A673 (cell line): ENCODE data around the gene ORC4. TPM values are rescaled to one million over a fixed set of nuclear protein-coding genes. Genes with fewer than 3 reads are reported as not detected.
A peak's percentile ranks its signal among the peaks of the same experiment; 100 is the strongest.

ENCODE experiments used
- BruUV-seq: library from RNA; stranded (reverse); fragments of 400-500 nt; replicated peaks from 2 replicates; lab custom pipeline; 2021; lab: Mats Ljungman, UMichigan
- CTCF ChIA-PET: fragments of 300-600 bp; sonication (Branson Sonifier 250); formaldehyde crosslinking; loops from one replicate; lab custom pipeline; 2022; ENCODE audit warnings: antibody characterized with exemption; lab: Charles Lee
- POLR2A ChIA-PET: fragments of 300-600 bp; sonication (Branson Sonifier 250); formaldehyde crosslinking; loops from one replicate; lab custom pipeline; 2022; ENCODE audit warnings: antibody characterized with exemption; ENCODE audit not compliant: low non-redundant PET; lab: Charles Lee
- DNase-seq: peaks from one replicate; pipeline ENCODE4 v3.0.0-alpha.2; 2015; ENCODE audit warnings: low spot score
- H3K27ac ChIP-seq: fragments of 200-600 bp; sonication (generic); 2 replicates; pipeline ENCODE4 v1.5.1; 2016; ENCODE audit warnings: mixed run types, low read depth, mild to moderate bottlenecking, mixed read lengths, antibody characterized with exemption, low read length; ENCODE audit not compliant: poor library complexity, severe bottlenecking
- H3K27me3 ChIP-seq: fragments of 200-600 bp; sonication (generic); replicated peaks from 2 replicates; pipeline ENCODE4 v1.6.1; 2017; ENCODE audit warnings: mixed run types, low read depth, mild to moderate bottlenecking, mixed read lengths, antibody characterized with exemption, low read length; ENCODE audit not compliant: insufficient read depth, poor library complexity
- H3K36me3 ChIP-seq: fragments of 200-600 bp; sonication (generic); 2 replicates; pipeline ENCODE4 v1.6.1; 2016; ENCODE audit warnings: mixed run types, mild to moderate bottlenecking, mixed read lengths, antibody characterized with exemption, low read length; ENCODE audit not compliant: insufficient read depth, poor library complexity, severe bottlenecking
- H3K4me1 ChIP-seq: fragments of 200-600 bp; sonication (generic); 2 replicates; pipeline ENCODE4 v1.6.1; 2017; ENCODE audit warnings: mixed run types, mild to moderate bottlenecking, mixed read lengths, antibody characterized with exemption, low read length; ENCODE audit not compliant: insufficient read depth, poor library complexity, severe bottlenecking
- H3K4me3 ChIP-seq: fragments of 200-600 bp; sonication (generic); 2 replicates; pipeline ENCODE4 v1.5.1; 2016; ENCODE audit warnings: low read depth, mixed run types, mild to moderate bottlenecking, mixed read lengths, low read length; ENCODE audit not compliant: poor library complexity, severe bottlenecking
- H3K9me3 ChIP-seq: fragments of 200-600 bp; sonication (generic); 2 replicates; pipeline ENCODE4 v1.6.1; 2016; ENCODE audit warnings: mixed run types, low read depth, mild to moderate bottlenecking, mixed read lengths, antibody characterized with exemption, low read length; ENCODE audit not compliant: poor library complexity, severe bottlenecking
- EZH2 ChIP-seq: fragments of 200-600 bp; sonication (generic); IDR thresholded peaks from 2 replicates; pipeline ENCODE4 v1.6.1; 2017; ENCODE audit warnings: borderline replicate concordance, low read depth, mild to moderate bottlenecking, mixed read lengths, antibody characterized with exemption, low read length; ENCODE audit not compliant: poor library complexity, severe bottlenecking
- intact Hi-C: fragments of 100-400 bp; cut with micrococcal nuclease; formaldehyde crosslinking; loops from one replicate; pipeline ENCODE4 v1.10.0; 2022; ENCODE audit not compliant: unreplicated experiment
- total RNA-seq: library from RNA; stranded (reverse); gene quantifications from 2 replicates; pipeline ENCODE4 v1.2.3, GENCODE V29; 2021
- TF ChIP-seq, protein P1 (sequence below): fragments of 300-800, 200-600 bp; sonication (generic); conservative IDR thresholded peaks from 2 replicates; pipeline ENCODE4 v1.5.1; 2017; ENCODE audit warnings: low read depth, mild to moderate bottlenecking, antibody characterized with exemption, low read length, moderate library complexity, mixed read lengths

ORC4 gene
- total RNA-seq, 1 experiment from 2014 or later = 63.5 TPM

DNA sequence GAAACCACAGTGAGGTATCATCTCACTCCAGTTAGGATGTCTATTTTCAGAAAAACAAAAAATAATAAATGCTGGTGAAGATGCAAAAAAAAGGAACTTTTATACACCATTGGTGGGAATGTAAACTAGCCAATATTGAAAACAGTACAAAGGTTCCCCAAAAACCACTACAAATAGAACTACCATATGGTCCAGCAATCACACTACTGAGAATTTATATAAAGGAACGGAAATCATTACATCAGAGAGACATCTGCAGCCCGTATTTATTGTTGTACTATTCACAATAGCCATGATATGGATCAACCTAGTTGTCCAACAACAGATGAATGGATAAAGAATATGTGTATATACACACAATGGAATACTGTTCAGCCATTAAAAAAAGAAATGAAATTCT, 52.0 kb downstream of the ORC4 start:
- CTCF ChIA-PET = no interaction called here
- intact Hi-C loops = no loop called here
- no TSS peak for BruUV-seq

DNA sequence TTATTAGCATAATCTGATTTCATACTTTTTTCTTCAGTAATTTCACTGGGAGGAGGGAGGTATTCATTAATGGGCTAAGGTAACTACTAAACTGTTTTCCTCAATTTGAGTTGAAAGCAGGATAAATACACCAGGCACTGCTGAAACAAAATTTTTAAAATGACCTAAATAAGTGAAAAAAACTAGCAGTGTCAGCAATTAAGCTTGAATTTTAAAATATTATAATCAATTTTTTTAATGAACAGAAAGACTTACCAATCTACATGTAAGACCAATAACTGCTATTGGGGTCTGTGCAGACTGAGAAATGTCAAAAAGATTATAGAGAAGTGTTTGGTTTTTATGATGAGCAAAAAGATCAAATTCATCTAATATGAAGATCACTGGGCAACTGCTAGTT, 68.4 kb downstream of the ORC4 start:
- H3K27ac ChIP-seq = no peak overlapping the region
- ChIA-PET POLR2A (no interaction called here), CTCF (no interaction called here)
- H3K27me3 ChIP-seq = no peaks in the 10 kb centered on the region
- intact Hi-C loops = no loop called here
- H3K4me3 ChIP-seq = no peak overlapping the region
- TF ChIP-seq EZH2 = no peak
- TF ChIP-seq, protein P1, sequence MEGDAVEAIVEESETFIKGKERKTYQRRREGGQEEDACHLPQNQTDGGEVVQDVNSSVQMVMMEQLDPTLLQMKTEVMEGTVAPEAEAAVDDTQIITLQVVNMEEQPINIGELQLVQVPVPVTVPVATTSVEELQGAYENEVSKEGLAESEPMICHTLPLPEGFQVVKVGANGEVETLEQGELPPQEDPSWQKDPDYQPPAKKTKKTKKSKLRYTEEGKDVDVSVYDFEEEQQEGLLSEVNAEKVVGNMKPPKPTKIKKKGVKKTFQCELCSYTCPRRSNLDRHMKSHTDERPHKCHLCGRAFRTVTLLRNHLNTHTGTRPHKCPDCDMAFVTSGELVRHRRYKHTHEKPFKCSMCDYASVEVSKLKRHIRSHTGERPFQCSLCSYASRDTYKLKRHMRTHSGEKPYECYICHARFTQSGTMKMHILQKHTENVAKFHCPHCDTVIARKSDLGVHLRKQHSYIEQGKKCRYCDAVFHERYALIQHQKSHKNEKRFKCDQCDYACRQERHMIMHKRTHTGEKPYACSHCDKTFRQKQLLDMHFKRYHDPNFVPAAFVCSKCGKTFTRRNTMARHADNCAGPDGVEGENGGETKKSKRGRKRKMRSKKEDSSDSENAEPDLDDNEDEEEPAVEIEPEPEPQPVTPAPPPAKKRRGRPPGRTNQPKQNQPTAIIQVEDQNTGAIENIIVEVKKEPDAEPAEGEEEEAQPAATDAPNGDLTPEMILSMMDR = no peak
- peaks cover 6% of the 10 kb centered on the region for H3K36me3 ChIP-seq
- no TSS peak for BruUV-seq
- H3K4me1 ChIP-seq = no peaks in the 10 kb centered on the region
- no peak for DNase-seq
- H3K9me3 ChIP-seq = no peaks in the 10 kb centered on the region

More for the DNA sequence above, 52.0 kb downstream of the ORC4 start:
- no peak overlapping the region for H3K4me3 ChIP-seq
- POLR2A ChIA-PET = no interaction called here
- no peak for DNase-seq
- peaks cover 15% of the 10 kb centered on the region for H3K9me3 ChIP-seq
- peaks cover 16% of the 10 kb centered on the region for H3K36me3 ChIP-seq
- no peaks in the 10 kb centered on the region for H3K27me3 ChIP-seq
- TF ChIP-seq, protein P1 = no peak
- no peaks in the 10 kb centered on the region for H3K4me1 ChIP-seq
- no peak overlapping the region for H3K27ac ChIP-seq

DNA sequence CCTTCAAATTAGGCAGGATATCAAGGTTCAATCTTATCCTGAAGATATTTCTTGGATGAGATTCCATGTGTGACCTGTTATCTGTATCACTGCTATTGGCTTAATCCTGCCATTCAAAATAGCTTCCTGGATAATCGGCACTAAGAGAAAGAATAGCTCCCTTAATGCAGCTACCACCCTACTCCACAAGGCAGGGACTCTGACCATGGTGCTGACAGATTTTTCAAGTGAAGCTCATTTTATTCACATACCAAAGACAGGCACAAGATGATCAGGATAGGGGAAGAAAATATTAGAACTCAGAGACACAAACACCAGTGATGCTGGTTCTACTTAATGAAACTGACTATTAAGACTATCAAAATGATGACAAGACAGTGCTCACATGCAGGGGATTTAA, 74.9 kb downstream of the ORC4 start:
- DNase-seq = peak; percentile 9
- no peaks in the 10 kb centered on the region for H3K4me1 ChIP-seq
- H3K27me3 ChIP-seq = no peaks in the 10 kb centered on the region
- CTCF ChIA-PET = no interaction called here
- no peak overlapping the region for H3K27ac ChIP-seq
- H3K36me3 ChIP-seq = no peaks in the 10 kb centered on the region
- TF ChIP-seq, protein P1 = no peak
- TF ChIP-seq EZH2 = no peak
- H3K4me3 ChIP-seq = no peak overlapping the region
- POLR2A ChIA-PET = no interaction called here
- no peaks in the 10 kb centered on the region for H3K9me3 ChIP-seq
- intact Hi-C loops = loop anchor here (2.0 kb wide), 1 partner anchor 75 kb away; the partner anchor contains the start of genes MBD5 and ORC4
- no TSS peak for BruUV-seq
